HG03469 (cell line): ENCODE measurements around the gene CEP250.
"Not testable (repeated sequence)": the region's sequence is repeated elsewhere in the genome, so short reads cannot be mapped to it uniquely, and the experiment has no call there.

Source experiments
- ATAC-seq: cut with Tn5 transposase; IDR thresholded peaks from one replicate; pipeline ENCODE4 v1.9.1; 2021; ENCODE audit warnings: mild to moderate bottlenecking, moderate library complexity, moderate number of reproducible peaks; ENCODE audit not compliant: unreplicated experiment

Gene CEP250

GRCh38 chr20:35449855-35450254 lies 5.5 kb upstream of the CEP250 start:
- ATAC-seq = not testable (repeated sequence)

GRCh38 chr20:35451295-35451694 lies 4.1 kb upstream of the CEP250 start:
- ATAC-seq = no peak

- no peak for ATAC-seq
These were observed 1.8 kb upstream of the CEP250 start for GRCh38 chr20:35453647-35454046.

- not testable (repeated sequence) for ATAC-seq
These were observed 1.3 kb downstream of the CEP250 start for GRCh38 chr20:35456700-35457099.

- ATAC-seq = not testable (repeated sequence)
These were observed 2.1 kb downstream of the CEP250 start for GRCh38 chr20:35457539-35457938.

- ATAC-seq = no peak
These were observed 3.0 kb downstream of the CEP250 start for GRCh38 chr20:35458388-35458787.

GRCh38 chr20:35461620-35462019 lies 6.2 kb downstream of the CEP250 start:
- no peak for ATAC-seq

GRCh38 chr20:35462351-35462750 lies 7.0 kb downstream of the CEP250 start:
- ATAC-seq = no peak

GRCh38 chr20:35463455-35464300 lies 8.3 kb downstream of the CEP250 start:
- no peak for ATAC-seq

GRCh38 chr20:35465976-35466375 lies 10.6 kb downstream of the CEP250 start:
- ATAC-seq = no peak

- ATAC-seq = no peak
These were observed 11.5 kb downstream of the CEP250 start for GRCh38 chr20:35466856-35467255.

- no peak for ATAC-seq
These were observed 12.2 kb downstream of the CEP250 start for GRCh38 chr20:35467339-35468224.

GRCh38 chr20:35468671-35469334 lies 13.4 kb downstream of the CEP250 start:
- no peak for ATAC-seq

- ATAC-seq = no peak
These were observed 16.8 kb downstream of the CEP250 start for GRCh38 chr20:35472209-35472608.

- no peak for ATAC-seq
These were observed 18.3 kb downstream of the CEP250 start for GRCh38 chr20:35473684-35474083.

GRCh38 chr20:35474303-35474871 lies 19.0 kb downstream of the CEP250 start:
- no peak for ATAC-seq

- no peak for ATAC-seq
These were observed 20.9 kb downstream of the CEP250 start for GRCh38 chr20:35476288-35476687.

GRCh38 chr20:35478804-35479472 lies 23.5 kb downstream of the CEP250 start:
- no peak for ATAC-seq

GRCh38 chr20:35479798-35480197 lies 24.4 kb downstream of the CEP250 start:
- ATAC-seq = no peak

- no peak for ATAC-seq
These were observed 32.1 kb downstream of the CEP250 start for GRCh38 chr20:35487479-35487878.
